BJ (cell line): Measurements from ENCODE around the gene SCG2. TPM values are rescaled to one million over a fixed set of nuclear protein-coding genes. Genes with fewer than 3 reads are reported as not detected.

Experiments used
- CTCF ChIA-PET: fragments of 350-600 bp; formaldehyde crosslinking; extraction: SDS; loops from one replicate; lab custom pipeline; 2021; ENCODE audit warnings: antibody characterized with exemption, inconsistent platforms; lab: Yijun Ruan, JAX
- POLR2A ChIA-PET: fragments of 300-600 bp; sonication (Branson Sonifier 250); formaldehyde crosslinking; extraction: SDS; loops from one replicate; lab custom pipeline; 2021; ENCODE audit warnings: antibody characterized with exemption; lab: Charles Lee
- DNase-seq: peaks from one replicate; pipeline ENCODE4 v3.0.0-alpha.2; 2011; ENCODE audit warnings: low read depth
- H3K27me3 ChIP-seq: 2 replicates; pipeline ENCODE4 v1.6.0; 2011; ENCODE audit warnings: low read length; ENCODE audit not compliant: control insufficient read depth, insufficient read depth
- H3K36me3 ChIP-seq: 2 replicates; pipeline ENCODE4 v1.5.1; 2011; ENCODE audit warnings: low read length; ENCODE audit not compliant: control insufficient read depth, insufficient read depth
- H3K4me3 ChIP-seq: 2 replicates; pipeline ENCODE4 v1.5.1; 2011; ENCODE audit warnings: low read depth, mild to moderate bottlenecking, control low read depth, low read length
- polyA plus RNA-seq: library from polyadenylated mRNA; depleted of rRNA; stranded (reverse); fragments of >200 nt; gene quantifications from 2 replicates; pipeline ENCODE4 v1.2.3, GENCODE V29; 2011; rRNA removed
- TF ChIP-seq, protein P1 (sequence below): IDR thresholded peaks from 2 replicates; pipeline ENCODE4 v1.5.1; 2011; ENCODE audit warnings: low read depth, mild to moderate bottlenecking, control low read depth, inconsistent platforms, low read length, moderate library complexity; ENCODE audit not compliant: insufficient read depth

Gene SCG2
- polyA plus RNA-seq, 1 experiment: 0.26 TPM

DNA sequence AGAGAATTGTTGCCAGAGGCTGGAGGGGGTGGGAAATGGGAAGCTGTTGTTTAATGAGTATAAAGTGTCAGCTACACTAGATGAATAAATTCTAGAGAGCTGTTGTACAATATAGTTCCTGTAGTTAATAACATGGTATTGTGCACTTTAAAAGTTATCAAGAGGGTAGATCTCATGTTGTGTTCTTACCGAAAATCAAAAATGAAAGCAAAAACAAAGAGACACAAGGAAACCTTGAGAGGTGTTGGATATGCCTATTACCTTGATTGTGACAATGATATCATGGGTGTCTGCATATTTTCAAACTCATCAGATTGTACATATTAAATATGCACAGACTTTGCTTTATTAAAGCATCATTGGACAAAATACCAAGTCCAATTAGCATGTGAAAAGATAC lies 43.2 kb downstream of the SCG2 start:
- Histone ChIP-seq H3K27me3 (no peaks in the 10 kb centered on the region), H3K4me3 (no peak overlapping the region), H3K36me3 (no peaks in the 10 kb centered on the region)
- CTCF ChIA-PET: interaction anchor here (0.7 to 1.4 kb wide), 3 partner anchors 10 to 239 kb away, joined by 3 read pairs; no protein-coding TSS in a partner anchor
- TF ChIP-seq, protein P1, sequence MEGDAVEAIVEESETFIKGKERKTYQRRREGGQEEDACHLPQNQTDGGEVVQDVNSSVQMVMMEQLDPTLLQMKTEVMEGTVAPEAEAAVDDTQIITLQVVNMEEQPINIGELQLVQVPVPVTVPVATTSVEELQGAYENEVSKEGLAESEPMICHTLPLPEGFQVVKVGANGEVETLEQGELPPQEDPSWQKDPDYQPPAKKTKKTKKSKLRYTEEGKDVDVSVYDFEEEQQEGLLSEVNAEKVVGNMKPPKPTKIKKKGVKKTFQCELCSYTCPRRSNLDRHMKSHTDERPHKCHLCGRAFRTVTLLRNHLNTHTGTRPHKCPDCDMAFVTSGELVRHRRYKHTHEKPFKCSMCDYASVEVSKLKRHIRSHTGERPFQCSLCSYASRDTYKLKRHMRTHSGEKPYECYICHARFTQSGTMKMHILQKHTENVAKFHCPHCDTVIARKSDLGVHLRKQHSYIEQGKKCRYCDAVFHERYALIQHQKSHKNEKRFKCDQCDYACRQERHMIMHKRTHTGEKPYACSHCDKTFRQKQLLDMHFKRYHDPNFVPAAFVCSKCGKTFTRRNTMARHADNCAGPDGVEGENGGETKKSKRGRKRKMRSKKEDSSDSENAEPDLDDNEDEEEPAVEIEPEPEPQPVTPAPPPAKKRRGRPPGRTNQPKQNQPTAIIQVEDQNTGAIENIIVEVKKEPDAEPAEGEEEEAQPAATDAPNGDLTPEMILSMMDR: no peak
- DNase-seq: no peak
- POLR2A ChIA-PET: no interaction called here

DNA sequence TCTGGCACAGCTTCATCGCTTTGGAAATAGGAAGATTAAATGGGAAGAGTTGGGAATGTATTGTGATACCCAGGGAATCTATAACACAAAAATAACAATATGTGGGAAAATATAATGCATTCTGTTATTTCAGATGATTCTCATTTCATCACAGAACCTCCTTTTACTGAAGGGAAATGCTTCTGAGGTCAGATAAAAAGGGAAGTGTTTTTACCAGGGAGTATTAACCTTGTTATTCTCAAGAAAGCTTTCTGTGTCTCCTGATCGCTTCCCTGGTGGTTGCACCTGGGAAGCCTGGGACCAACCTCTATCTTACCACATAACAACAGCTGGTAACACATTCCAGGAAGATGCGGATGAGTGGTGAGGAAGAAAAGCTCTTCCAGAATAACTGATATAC lies 47.2 kb downstream of the SCG2 start:
- POLR2A ChIA-PET: no interaction called here
- TF ChIP-seq, protein P1: no peak
- no peak for DNase-seq
- Histone ChIP-seq H3K4me3 (no peak overlapping the region), H3K27me3 (no peaks in the 10 kb centered on the region), H3K36me3 (no peaks in the 10 kb centered on the region)
- CTCF ChIA-PET: no interaction called here

DNA sequence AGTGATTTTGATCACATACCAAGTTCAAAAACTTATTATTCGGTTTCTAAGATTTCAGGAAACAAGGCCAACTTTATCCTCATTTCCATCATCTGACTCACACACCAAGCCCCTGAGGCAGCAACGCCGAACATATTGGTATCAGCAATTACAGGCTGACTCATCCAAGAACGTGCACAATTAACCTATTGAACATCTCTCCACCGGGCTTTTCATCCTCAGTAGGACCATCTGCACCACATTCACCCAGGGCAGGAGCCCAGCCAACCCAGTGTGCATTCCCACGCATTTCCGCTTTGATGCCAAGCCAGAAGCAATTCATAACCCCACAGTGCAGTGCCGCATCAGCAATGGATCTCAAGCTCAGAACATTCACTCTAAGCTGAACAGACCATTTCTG lies 52.9 kb downstream of the SCG2 start:
- no peaks in the 10 kb centered on the region for H3K36me3 ChIP-seq
- no peaks in the 10 kb centered on the region for H3K27me3 ChIP-seq
- DNase-seq: peak; percentile 91
- no peak overlapping the region for H3K4me3 ChIP-seq
- TF ChIP-seq, protein P1: no peak
- CTCF ChIA-PET: interaction anchor here (1.0 kb wide), 1 partner anchor 19 kb away, joined by 3 read pairs; no protein-coding TSS in a partner anchor
- POLR2A ChIA-PET: no interaction called here

DNA sequence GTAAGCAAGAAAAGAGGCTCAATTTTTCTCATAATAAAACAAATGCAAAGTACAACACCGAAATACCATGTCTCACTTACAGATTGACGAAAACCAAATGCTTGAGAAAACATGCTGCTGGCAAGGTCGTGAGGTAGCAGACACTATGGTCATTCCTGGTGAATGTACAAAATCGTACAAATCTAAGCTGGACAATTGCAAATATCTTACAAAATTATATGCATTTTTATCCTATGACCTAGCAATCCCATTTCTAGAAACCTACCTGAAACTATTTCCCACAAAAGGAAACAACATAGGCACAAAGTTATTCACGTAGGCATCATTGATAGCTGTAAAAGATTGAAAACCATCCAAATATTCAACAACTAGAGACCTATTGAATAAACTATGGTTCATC lies 54.0 kb downstream of the SCG2 start:
- ChIA-PET CTCF (interaction anchor here (0.8 to 1.0 kb wide), 2 partner anchors 10 to 37 kb away, joined by 3 read pairs; no protein-coding TSS in a partner anchor), POLR2A (no interaction called here)
- TF ChIP-seq, protein P1: no peak

More for the DNA sequence above, 54.0 kb downstream of the SCG2 start:
- Histone ChIP-seq H3K27me3 (no peaks in the 10 kb centered on the region), H3K36me3 (no peaks in the 10 kb centered on the region), H3K4me3 (no peak overlapping the region)
- no peak for DNase-seq

Other genes starting within 250 kb of the SCG2 start
- gene AP1S3, start 235.2 kb upstream of the SCG2 start, polyA plus RNA-seq: 1.9 and 2.1 TPM in 2 replicates